ELF-1 (cell line): ENCODE data around the gene HAPLN2.
"Not testable (repeated sequence)": the region's sequence is repeated elsewhere in the genome, so short reads cannot be mapped to it uniquely, and the experiment has no call there.

Experiments used
- DNase-seq: peaks from one replicate; pipeline ENCODE4 v3.0.0-alpha.2; 2016; ENCODE audit warnings: low read depth, low spot score

The HAPLN2 gene

DNA sequence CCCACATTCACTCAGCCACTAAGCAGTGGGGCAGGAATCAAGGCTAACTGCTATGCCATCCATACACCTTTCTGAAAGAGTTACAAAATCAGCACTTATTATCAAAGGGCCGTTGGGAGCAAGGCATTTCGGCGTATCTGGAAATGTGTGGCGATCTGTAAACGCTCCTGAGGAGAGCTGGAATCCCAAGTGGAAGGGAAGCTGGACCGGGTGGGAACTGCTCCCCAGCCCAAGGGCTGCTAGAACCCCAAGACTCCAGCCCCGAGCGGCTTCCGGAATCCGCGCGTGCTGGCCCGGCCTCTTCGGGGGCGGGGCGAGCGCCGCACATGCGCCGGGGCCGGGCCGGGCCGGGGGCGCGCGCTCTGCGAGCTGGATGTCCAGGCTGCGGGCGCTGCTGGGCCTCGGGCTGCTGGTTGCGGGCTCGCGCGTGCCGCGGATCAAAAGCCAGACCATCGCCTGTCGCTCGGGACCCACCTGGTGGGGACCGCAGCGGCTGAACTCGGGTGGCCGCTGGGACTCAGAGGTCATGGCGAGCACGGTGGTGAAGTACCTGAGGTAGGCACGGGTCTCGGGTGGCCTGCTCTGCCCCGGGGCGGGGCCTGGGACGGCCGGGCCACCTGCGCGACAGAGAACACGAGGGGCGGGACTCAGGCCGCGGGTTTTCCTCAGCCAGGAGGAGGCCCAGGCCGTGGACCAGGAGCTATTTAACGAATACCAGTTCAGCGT is 27.6 kb upstream of the HAPLN2 start, which contains the start of gene NAXE:
NAXE (plus strand) TSS at position 345 of the 726 bp plus-strand sequence; CDS start at position 374, 29 bp downstream.
- peak; percentile 73 for DNase-seq

DNA sequence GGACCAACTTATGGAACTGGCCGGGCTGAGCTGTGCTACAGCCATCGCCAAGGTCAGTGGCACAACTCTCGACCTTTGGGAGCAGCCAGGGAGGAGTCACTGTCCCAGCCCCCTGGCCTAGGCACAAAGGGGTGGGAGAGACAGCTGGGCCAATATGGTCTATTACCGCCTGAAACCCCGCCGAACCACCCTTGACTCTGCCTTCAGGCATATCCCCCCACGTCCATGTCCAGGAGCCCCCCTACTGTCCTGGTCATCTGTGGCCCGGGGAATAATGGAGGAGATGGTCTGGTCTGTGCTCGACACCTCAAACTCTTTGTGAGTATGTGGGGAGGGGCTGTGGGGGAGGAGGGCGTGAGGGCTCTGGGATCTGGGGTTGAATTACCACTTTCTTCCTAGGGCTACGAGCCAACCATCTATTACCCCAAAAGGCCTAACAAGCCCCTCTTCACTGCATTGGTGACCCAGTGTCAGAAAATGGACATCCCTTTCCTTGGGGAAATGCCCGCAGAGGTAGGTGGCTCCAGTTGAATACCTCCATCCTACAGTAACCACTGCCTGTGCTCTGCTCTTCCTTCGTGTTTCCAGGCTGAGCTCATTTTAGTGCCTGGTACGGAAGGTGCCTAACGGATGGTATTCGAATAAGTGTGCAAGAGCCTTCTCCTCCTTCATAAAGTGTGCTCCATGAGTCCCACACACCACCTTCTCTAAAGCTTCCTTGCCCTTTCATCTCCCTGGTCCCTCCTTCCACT is 26.9 kb upstream of the HAPLN2 start:
- no peak for DNase-seq

DNA sequence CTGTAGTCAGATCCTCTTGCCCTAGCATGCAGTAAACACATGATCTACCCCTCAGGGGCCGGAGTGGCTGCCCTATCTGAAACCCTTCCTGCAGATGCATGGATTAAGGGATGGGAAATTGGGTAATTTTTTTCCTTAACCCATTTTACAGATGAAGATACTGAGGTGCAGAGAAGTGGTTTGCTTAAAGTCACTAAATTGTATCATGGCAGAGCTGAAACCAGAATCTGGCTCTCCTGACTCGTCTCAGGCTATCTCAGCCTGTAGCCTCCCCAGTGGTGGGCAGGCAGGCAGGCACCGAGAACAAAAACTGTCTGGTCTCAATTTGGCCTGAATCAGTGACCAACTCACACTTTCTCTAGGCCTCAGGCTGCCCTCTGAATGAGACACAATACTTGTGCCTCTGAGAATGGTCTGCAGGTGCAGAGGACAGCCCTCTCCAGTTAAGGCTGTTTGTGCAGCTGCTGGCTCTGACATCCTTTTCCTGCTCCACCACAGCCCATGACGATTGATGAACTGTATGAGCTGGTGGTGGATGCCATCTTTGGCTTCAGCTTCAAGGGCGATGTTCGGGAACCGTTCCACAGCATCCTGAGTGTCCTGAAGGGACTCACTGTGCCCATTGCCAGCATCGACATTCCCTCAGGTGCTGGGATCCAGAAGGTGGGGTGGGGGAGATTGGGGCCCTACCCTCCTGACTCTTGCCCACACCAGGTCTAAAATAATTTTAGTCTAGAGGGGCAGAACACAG is 26.1 kb upstream of the HAPLN2 start:
- DNase-seq: no peak

GRCh38 chr1:156593661-156593989 is 25.6 kb upstream of the HAPLN2 start:
- no peak for DNase-seq

- DNase-seq: no peak
These were observed 25.0 kb upstream of the HAPLN2 start for GRCh38 chr1:156594190-156594589.

- DNase-seq: no peak
These were observed 24.2 kb upstream of the HAPLN2 start for GRCh38 chr1:156595016-156595415.

GRCh38 chr1:156596426-156596825 is 22.8 kb upstream of the HAPLN2 start:
- DNase-seq: no peak

GRCh38 chr1:156598125-156598524 is 21.1 kb upstream of the HAPLN2 start:
- no peak for DNase-seq

DNA sequence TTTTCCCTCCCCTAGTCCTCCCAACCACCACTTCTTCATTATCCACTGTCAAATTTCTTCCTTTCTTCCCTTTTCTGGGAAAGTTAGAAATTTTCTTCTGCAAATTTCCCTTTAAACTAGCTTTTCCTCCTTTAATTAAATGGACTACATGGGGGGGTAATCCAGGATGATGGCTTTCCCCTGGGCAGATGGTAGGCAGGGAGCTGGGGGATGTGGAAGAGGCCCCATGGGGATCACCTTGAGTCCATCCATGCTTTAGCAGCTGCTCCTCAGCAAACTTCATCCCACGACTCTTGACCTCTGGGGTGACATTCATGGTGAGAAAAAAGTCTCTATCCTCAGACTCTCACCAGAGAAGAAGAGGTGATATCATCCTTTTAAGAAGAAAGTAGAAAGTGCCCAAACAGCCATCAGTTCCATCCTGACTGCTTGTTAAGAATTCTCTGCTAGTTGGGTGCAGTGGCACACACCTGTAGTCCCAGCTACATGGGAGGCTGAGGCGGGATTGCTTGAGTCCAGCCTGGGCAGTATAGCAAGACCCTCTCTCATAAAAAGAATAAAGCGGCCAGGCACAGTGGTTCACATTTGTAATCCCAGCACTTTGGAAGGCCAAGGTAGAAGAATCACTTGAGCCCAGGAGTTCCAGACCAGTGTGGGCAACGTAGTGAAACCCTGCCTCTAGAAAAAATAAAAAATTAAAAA is 20.3 kb upstream of the HAPLN2 start:
- no peak for DNase-seq

DNA sequence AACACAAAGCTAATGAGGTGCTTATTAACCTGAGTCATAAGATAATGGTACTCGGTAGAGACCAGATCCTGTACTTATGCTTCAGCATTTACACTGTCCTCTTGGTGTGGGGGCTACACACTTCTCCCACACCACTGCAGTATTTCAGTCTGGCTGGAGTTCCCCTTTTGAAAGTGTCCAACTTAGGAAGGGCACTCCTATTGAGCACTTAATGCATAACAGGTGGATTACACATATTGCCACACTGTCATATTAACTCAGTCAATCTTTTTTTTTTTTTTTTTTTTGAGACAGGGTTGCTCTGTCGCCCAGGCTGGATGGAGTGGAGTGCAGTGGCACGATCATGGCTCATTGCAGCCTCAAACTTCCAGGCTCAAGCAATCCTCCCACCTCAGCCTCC is 19.4 kb upstream of the HAPLN2 start:
- DNase-seq: no peak

- no peak for DNase-seq
These were observed 18.5 kb upstream of the HAPLN2 start for GRCh38 chr1:156600733-156601121.

DNA sequence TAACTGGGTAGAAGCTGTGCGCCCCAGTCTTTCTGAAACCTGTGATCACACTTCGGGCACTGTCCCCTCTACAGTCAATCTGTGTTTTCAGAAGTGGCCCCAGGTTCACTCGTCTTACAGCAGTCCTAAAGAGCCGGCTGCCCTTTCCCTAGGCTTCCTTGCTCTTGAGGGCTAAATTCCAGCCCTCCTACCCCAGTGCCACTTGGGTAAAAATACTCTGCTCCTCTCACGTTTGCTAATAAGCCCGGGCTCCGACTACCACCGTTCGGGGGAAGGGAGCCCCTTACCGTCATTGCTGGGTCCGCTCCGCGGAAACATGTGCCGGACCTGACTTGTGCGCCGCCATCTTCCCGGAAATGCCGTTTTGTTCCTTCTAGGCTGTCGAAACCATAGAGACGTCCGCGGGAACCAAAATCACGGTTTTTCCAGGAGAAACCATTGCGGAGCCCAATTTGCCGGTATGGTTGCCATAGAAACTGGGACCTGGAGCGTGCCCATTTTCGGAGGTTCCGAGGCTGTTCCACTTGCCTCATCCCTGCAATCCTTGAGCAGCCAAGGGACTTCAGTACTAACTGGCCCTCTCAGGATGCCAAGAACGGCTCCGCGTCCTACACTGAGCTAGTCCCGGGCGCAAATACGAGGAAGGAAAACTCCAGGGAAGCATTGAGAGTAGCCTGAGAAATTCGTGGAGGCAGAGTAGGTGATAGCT is 17.9 kb upstream of the HAPLN2 start, which contains the start of gene GPATCH4:
GPATCH4 (minus strand) TSS at position 358 of the 709 bp plus-strand sequence.
- peak; percentile 90 for DNase-seq

DNA sequence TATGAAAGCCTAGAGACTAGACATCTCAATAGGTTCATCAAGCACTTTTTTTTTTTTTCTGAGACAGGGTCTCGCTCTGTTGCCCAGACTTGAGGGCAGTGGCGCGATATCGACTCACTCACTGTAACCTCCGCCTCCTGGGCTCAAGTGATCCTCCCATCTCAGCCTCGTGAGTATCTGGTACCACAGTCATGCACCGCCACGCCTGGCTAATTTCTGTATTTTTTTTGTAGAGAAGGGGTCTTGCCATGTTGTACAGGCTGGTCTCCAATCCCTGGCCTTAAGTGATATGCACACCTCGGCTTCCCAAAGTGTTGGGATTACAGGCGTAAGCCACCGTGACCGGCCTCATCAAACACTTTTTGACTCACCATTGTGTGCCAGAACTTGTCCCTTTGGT is 17.3 kb upstream of the HAPLN2 start:
- DNase-seq: no peak

- no peak for DNase-seq
These were observed 16.6 kb upstream of the HAPLN2 start for GRCh38 chr1:156602557-156602993.

- DNase-seq: not testable (repeated sequence)
These were observed 11.9 kb upstream of the HAPLN2 start for GRCh38 chr1:156607344-156607743.

GRCh38 chr1:156608036-156608674 is 11.1 kb upstream of the HAPLN2 start:
- no peak for DNase-seq

DNA sequence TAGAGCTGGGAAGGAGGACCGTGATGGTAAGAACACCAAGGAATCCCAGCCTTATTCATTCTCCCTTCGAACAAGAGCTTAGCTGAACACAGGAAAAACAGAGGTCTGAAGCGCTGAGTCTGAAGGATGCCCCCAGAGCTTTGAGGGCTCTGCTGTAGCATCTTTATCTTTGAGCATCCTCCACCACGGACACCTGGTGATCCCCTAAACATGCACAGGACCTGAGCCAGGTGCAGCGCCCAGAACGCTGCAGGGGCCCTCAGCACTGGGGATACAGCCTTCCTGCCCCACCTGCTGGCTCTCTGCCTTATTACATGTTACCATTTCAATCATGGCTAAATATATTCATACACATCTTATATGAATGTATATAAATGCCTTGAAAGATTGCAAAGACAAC is 10.2 kb upstream of the HAPLN2 start:
- no peak for DNase-seq

GRCh38 chr1:156610072-156610471 is 9.1 kb upstream of the HAPLN2 start:
- DNase-seq: not testable (repeated sequence)

GRCh38 chr1:156612666-156613065 is 6.5 kb upstream of the HAPLN2 start:
- no peak for DNase-seq

- no peak for DNase-seq
These were observed 3.3 kb upstream of the HAPLN2 start for GRCh38 chr1:156615946-156616345.

GRCh38 chr1:156616463-156616862 is 2.8 kb upstream of the HAPLN2 start:
- no peak for DNase-seq
